GM12873 (cell line): ENCODE results near the gene ANLN.

Experiments
- CTCF ChIP-seq: IDR thresholded peaks from 2 replicates; pipeline ENCODE4 v1.5.1; 2012; ENCODE audit warnings: low read depth, mild to moderate bottlenecking, moderate library complexity, low read length, control low read depth; ENCODE audit not compliant: insufficient read depth; ENCODE audit errors: missing control alignments

Gene ANLN

GRCh38 chr7:36395171-36395894, 5.7 kb downstream of the ANLN start:
- TF ChIP-seq CTCF, result no peak

GRCh38 chr7:36396150-36396549, 6.5 kb downstream of the ANLN start:
- no peak for TF ChIP-seq CTCF

- no peak for TF ChIP-seq CTCF
Observed at GRCh38 chr7:36400036-36400435, 10.4 kb downstream of the ANLN start.

- no peak for TF ChIP-seq CTCF
Observed at GRCh38 chr7:36400606-36401005, 10.9 kb downstream of the ANLN start.

GRCh38 chr7:36403452-36403851, 13.8 kb downstream of the ANLN start:
- no peak for TF ChIP-seq CTCF

GRCh38 chr7:36404639-36405408, 15.2 kb downstream of the ANLN start:
- no peak for TF ChIP-seq CTCF

- TF ChIP-seq CTCF, result no peak
Observed at GRCh38 chr7:36405409-36405803, 15.7 kb downstream of the ANLN start.
